Measurements from ENCODE around the gene ENAH.

GRCh38 chr1:225697428-225697827 lies 44.5 kb upstream of the ENAH start:
- TF ChIP-seq CTCF (IDR thresholded peaks at IDR 0.05): no peak
- TF ChIP-seq EZH2phosphoT487 (IDR thresholded peaks at IDR 0.05; ENCODE audit: borderline replicate concordance, low read depth): no peak
- no peak for TF ChIP-seq PBX3 (IDR thresholded peaks at IDR 0.05)
- no peak for TF ChIP-seq GATA2 (CRISPR knock-in tag; IDR thresholded peaks at IDR 0.05)
- TF ChIP-seq FOXJ3 (CRISPR knock-in tag; IDR thresholded peaks at IDR 0.05): no peak
- TF ChIP-seq POLR2AphosphoS5 (IDR thresholded peaks at IDR 0.05; ENCODE audit: low read depth, low read length): no peak
- TF ChIP-seq ZBTB33 (IDR thresholded peaks at IDR 0.05; ENCODE audit: borderline replicate concordance, low read depth): no peak
- TF ChIP-seq RAD21 (IDR thresholded peaks at IDR 0.05; ENCODE audit: low read length): no peak
- no peak for TF ChIP-seq JUND (IDR thresholded peaks at IDR 0.05)
- no peak for TF ChIP-seq NFIC (IDR thresholded peaks at IDR 0.05; ENCODE audit: borderline replicate concordance)
